HepG2 (cell line): ENCODE results near the gene SGMS1. TPM values are rescaled to one million over a fixed set of nuclear protein-coding genes. Genes with fewer than 3 reads are reported as not detected.
A peak's percentile ranks its signal among the peaks of the same experiment; 100 is the strongest.

ENCODE experiments used
- ARID2 ChIP-seq: sonication (generic); formaldehyde crosslinking; IDR thresholded peaks from 2 replicates; pipeline ENCODE4 v1.8.1; 2022; ENCODE audit warnings: mild to moderate bottlenecking, missing genetic modification reagents, borderline replicate concordance
- ARID5B ChIP-seq: IDR thresholded peaks from 2 replicates; pipeline ENCODE4 v1.4.0; 2020; ENCODE audit warnings: mild to moderate bottlenecking, missing genetic modification reagents
- CSRNP1 ChIP-seq: sonication (generic); formaldehyde crosslinking; IDR thresholded peaks from 2 replicates; pipeline ENCODE4 v1.8.1; 2023; ENCODE audit warnings: mild to moderate bottlenecking, missing genetic modification reagents
- HES4 ChIP-seq: sonication (generic); formaldehyde crosslinking; IDR thresholded peaks from 2 replicates; pipeline ENCODE4 v1.9.0; 2021; ENCODE audit warnings: mild to moderate bottlenecking, missing genetic modification reagents, borderline replicate concordance
- MIER3 ChIP-seq: IDR thresholded peaks from 2 replicates; pipeline ENCODE4 v1.6.1; 2016; ENCODE audit warnings: missing compliant biosample characterization, borderline replicate concordance
- PAXIP1 ChIP-seq: sonication (generic); formaldehyde crosslinking; conservative IDR thresholded peaks from 2 replicates; pipeline ENCODE4 v1.4.0; 2020; ENCODE audit warnings: mild to moderate bottlenecking, missing genetic modification reagents, moderate library complexity
- RXRB ChIP-seq: IDR thresholded peaks from 2 replicates; pipeline ENCODE4 v1.6.1; 2016; ENCODE audit warnings: borderline replicate concordance, missing genetic modification reagents, missing compliant biosample characterization
- SOX13 ChIP-seq, 3 experiments: fragments of 450-650 bp in 1 of 3; sonication (generic) in 1 of 3; formaldehyde crosslinking in 1 of 3; IDR thresholded peaks in 2 of 3; conservative IDR thresholded peaks in 1 of 3; 2 replicates each; pipeline versions ENCODE4 v1.5.0 to v1.6.1; 2016 to 2020; ENCODE audit warnings: antibody characterized with exemption in 1 of 3, mild to moderate bottlenecking in 1 of 3, missing compliant biosample characterization in 1 of 3, missing genetic modification reagents in 1 of 3, moderate library complexity in 1 of 3
- ZBTB44 ChIP-seq: sonication (generic); formaldehyde crosslinking; IDR thresholded peaks from 2 replicates; pipeline ENCODE4 v1.4.0; 2020; ENCODE audit warnings: missing genetic modification reagents
- ZFP36L1 ChIP-seq: sonication (generic); formaldehyde crosslinking; IDR thresholded peaks from 2 replicates; pipeline ENCODE4 v1.8.0; 2022; ENCODE audit warnings: mild to moderate bottlenecking, missing genetic modification reagents, moderate library complexity
- ZNF207 ChIP-seq: fragments of 450-650 bp; IDR thresholded peaks from 2 replicates; pipeline ENCODE4 v1.6.1; 2016; ENCODE audit warnings: antibody characterized with exemption, borderline replicate concordance
- ZNF256 ChIP-seq: sonication (generic); formaldehyde crosslinking; conservative IDR thresholded peaks from 2 replicates; pipeline ENCODE4 v1.4.0; 2020; ENCODE audit warnings: missing genetic modification reagents
- ZNF362 ChIP-seq: sonication (generic); formaldehyde crosslinking; IDR thresholded peaks from 2 replicates; pipeline ENCODE4 v1.4.0; 2020; ENCODE audit warnings: missing genetic modification reagents, mild to moderate bottlenecking, borderline replicate concordance
- ZNF800 ChIP-seq: sonication (generic); formaldehyde crosslinking; IDR thresholded peaks from 2 replicates; pipeline ENCODE4 v1.4.0; 2020; ENCODE audit warnings: missing genetic modification reagents
- polyA plus RNA-seq, 8 experiments: library from polyadenylated mRNA; depleted of rRNA in 3 of 8; stranded (reverse) in 7 of 8; unstranded in 1 of 8; fragments of >200 nt; fragmentation: Illumina TruSeq in 4 of 8; extraction: Trizol in 4 of 8; gene quantifications; 2 replicates each; pipeline versions ENCODE4 v1.2.1 to v1.2.3, GENCODE V29; 2011 to 2016; ENCODE audit warnings: low read depth in 4 of 8, missing spikeins in 1 of 8, mixed read lengths in 1 of 8; ENCODE audit not compliant: insufficient read depth in 1 of 8
- total RNA-seq, 5 experiments: library from RNA; depleted of rRNA; stranded (reverse); fragments of >200 nt; fragmentation: Illumina TruSeq; extraction: Trizol; gene quantifications; 2 replicates each; pipeline ENCODE4 v1.2.3, GENCODE V29; 2016; ENCODE audit warnings: low read depth in 1 of 5

Gene SGMS1
- total and polyA plus RNA-seq, 2 of the 13 experiments (the other 11 are each of a cell fraction or from before 2014, with no cell fraction given): 6.5 to 15.1 TPM

GRCh38 chr10:50395271-50395670 lies 228.5 kb downstream of the SGMS1 start (continued):
- TF ChIP-seq PAXIP1 (CRISPR knock-in tag) (peak; percentile 66), ZBTB44 (no peak), CSRNP1 (CRISPR knock-in tag) (no peak), MIER3 (CRISPR knock-in tag) (peak; percentile 56; the same call in 1 of the 2 replicates), HES4 (CRISPR knock-in tag) (no peak), SOX13 (IDR thresholded peaks at IDR 0.05) (peak; percentile 15; the same call in 1 of the 2 replicates), SOX13 (CRISPR knock-in tag; conservative IDR thresholded peaks at IDR 0.05 in 1 of 2, IDR thresholded peaks at IDR 0.05 in 1 of 2) (peak in 1 of 2 experiments; percentile 77; a peak in 1 of 4 replicates), ARID5B (CRISPR knock-in tag) (peak; percentile 94), ZNF800 (0 out of 2 replicates have a peak, but pooled peaks have one; percentile 45), ZFP36L1 (no peak; the same call in 1 of the 2 replicates), ZNF362 (CRISPR knock-in tag) (no peak), ZNF256 (CRISPR knock-in tag) (no peak), RXRB (CRISPR knock-in tag) (peak; percentile 56; the same call in 1 of the 2 replicates), ARID2 (CRISPR knock-in tag) (no peak), ZNF207 (no peak)
